Urothelium cell line (cell line): ENCODE measurements around the gene NAV2.

Experiments used
- DNase-seq: peaks from one replicate; pipeline ENCODE4 v3.0.0; 2011; ENCODE audit warnings: low spot score, mixed read lengths
- FAIRE-seq: peaks from 2 replicates; lab custom pipeline; 2011; peaks lifted over from hg19 to GRCh38; lab: Jason Lieb, UNC

NAV2 gene

DNA sequence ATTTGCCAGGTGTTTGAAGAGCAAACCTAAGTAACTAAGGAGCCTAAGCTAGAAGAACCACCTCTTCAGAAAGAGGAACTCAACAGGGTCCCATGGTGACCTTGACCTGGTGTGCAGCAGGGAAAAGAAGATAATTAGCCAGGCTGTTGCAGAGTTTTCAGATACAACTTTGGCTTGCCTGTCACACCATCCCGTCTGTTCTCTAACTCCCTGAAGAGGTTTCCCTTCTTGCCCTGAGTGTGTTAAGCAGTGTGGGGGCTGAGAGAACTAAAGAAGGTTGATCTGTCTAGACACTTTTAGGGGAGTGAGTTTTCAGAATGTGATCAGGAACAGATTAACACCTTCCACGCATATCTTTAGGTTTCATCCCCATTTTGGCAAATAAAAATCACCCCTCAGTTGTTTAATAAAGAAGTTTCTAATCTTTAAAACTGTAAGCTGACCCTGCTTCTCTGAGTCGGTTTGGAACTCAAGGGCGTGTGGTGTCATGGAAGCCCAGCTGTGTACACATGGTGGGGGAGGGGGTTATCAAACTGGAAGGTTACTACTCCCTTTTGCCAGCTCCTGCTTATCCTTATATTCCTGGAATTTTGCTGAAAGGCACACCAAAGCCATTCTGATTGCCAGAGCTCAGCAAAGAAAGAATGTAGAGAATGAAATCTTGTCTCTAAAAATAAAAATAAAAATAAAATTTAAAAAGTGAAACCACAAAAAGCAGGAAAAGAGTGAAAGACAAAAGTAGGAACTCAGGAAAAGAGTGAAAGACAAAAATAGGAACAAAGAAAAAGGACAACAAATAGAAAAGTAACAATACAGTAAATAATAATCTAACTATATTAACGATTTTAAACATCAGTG, 377.4 kb downstream of the NAV2 start:
- DNase-seq: no peak
- no peak for FAIRE-seq

DNA sequence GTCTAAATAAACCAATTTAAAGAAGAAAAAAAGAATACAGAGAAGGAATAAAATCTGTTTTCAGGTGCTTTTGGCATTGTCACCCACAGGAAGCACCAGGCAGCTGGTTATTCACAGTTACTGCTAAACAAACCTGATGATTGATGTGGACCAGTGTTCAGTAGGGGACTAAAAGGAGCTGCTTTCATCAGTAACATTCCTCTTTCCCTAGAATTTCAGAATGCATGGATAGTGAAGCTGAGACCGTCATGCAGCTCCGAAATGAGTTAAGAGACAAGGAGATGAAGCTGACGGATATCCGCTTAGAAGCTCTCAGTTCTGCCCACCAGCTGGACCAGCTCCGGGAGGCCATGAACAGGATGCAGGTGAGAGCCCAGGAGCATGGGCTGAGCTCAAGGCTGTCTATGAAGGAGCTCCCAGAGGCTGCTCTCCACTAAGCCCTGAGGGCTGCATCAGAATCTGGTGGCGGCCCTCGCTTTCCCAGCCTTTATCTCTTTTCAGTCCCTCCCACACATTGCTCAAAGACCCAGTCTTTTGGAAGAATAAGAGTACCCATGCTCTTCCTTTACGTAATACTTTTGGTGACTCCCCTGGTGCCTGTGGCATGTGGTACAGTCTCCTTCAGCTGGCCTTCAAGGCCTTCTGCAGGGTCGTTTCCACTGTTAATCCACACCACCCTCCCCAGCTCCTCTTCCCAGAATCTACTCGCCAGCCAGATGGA, 378.2 kb downstream of the NAV2 start:
- FAIRE-seq (no peak), DNase-seq (no peak)

DNA sequence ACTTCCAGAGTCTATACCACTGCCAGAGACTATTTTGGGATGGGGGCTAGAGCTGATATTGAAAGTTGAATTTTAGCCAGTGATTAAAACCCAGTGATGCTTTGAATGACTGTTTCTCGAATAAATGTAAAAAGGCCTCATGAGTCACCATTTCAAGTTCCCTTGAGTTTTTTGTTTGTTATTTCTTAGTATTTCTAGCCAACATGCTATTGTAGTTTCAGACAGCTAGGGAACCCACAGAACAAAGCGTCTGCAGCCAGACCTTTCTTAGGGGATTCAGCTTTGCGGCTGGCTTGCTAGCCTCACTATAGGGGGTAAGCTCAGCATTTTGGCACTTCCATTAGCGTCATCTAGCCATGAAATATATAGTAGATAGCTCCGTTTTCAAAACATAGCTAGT, 381.1 kb downstream of the NAV2 start:
- FAIRE-seq: no peak
- DNase-seq: no peak

DNA sequence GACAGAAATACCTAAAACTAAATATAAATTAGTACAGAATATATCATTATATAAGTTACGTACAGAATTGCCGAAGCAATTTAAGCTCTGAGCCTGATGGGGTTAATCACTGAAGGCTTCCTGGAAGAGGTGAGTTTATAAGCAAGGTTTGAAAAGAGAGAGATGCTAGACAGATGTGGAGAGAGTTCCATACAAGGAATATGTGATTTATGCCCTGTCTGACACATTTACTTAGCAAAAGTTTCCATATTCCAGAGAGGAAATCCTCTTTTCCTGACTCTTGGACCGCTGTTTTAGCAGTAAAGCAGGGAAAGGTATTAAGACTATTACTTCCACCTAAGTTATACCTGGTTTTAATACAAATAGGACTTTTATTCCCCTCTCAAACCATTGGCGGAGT, 382.6 kb downstream of the NAV2 start:
- FAIRE-seq (no peak), DNase-seq (no peak)

DNA sequence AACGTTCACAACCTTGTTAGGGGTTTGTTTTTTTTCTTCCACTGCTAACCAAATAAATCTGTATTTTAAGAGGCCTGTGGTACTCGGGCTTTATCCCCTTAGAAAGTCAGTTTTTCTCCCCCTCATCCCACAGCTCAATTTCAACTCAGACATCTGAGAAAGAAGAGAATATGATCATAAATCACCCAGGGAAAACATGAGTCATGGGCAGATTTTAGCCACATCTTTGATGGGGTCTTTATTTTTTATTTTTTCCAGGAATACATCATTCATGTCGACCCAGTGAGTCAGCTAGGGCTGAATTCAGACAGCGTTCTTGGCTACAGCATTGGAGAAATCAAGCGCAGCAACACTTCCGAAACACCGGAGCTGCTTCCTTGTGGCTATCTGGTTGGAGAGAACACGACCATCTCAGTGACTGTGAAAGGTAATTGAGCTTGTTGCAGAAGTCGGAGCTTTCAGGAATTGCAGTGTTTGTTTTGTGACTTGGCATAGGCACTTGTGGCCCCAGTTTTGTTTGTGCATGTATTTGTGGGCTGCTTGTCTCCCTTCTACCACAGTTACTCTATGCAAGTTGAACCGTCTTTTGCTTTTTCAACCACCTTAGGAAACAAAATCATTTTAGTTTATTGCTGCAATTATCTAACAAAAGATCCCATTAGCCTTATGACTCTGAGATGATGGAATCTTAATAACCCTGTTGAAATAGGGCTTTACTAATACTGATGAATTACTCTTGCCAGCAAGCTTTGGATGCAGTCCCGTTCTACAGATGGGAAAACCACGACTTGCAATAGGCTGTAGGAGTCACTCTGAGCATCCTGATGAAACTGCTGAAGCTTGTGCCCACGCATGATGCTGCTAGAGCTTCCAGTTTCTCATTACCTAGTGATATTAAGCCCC, 384.9 kb downstream of the NAV2 start:
- peak; percentile 17 for FAIRE-seq
- peak; percentile 70 for DNase-seq

DNA sequence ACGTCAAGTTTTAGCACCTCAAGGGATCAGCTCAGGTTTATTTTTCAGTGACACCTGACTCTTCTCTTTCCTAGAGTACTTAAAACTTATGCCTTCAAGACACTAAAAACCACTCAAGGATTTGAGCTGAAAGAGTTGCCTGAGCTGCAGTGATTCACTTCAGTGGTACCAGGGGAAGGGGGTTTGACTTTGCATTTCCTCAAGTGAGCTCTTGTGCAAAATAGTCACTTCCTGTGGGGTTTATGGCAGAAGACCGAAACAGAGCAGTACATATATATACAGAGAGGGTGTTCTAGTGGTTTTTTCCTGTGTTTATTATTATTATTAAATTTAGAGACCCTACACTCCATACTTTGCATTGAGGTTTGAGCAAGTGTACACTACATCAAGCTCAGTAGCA, 386.9 kb downstream of the NAV2 start:
- no peak for FAIRE-seq
- no peak for DNase-seq

DNA sequence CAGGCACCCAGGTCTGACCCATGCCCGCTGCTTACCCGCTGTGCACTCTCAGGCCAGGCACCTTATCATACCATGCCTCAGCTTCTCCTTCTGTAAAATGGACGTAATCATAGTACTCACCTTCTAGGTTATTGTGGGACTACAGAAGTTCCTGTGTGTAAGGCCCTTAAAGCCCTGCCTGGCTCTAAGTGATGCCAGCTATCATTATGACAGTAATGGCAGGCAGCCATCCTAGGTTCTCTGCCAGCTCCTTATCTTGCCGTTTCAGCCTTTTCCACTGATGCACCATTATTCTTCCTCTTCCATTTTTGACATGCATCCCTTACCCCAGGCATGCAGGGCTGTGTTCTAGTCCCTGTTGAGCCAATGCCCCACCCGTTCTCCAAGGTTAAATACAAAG, 389.8 kb downstream of the NAV2 start:
- DNase-seq (no peak), FAIRE-seq (no peak)

DNA sequence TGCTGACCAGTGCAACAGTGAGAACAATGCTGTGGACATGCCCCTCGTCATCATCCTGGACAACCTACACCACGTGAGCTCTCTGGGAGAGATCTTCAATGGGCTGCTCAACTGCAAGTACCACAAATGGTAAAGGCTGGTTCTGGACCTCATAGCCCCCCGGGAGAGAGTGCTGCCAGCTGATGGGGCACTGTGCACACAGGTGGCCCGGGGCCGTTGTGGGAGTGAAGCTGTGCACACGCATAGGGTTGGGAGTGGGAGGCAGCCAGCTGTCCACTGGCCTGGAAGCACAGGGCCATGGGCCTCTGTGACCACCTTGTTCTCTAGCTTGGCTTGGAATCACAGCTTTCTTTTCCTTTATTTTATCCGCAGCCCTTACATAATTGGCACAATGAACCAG, 390.6 kb downstream of the NAV2 start:
- DNase-seq (no peak), FAIRE-seq (no peak)

DNA sequence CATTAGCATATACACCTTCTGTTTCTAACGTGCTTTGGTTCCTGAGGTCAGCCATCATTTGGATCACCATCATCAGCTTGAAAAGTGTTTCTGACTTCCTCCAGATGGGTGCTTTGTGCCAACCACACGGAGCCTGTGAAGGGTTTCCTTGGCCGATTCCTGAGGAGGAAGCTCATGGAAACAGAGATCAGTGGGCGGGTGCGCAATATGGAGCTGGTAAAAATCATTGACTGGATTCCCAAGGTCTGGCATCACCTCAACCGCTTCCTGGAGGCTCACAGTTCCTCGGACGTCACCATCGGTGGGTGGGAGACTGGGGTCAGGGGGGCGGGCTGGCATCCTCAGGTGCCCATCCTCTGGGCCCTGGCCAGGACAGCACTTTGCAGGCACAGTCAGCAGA, 392.8 kb downstream of the NAV2 start:
- DNase-seq (no peak), FAIRE-seq (no peak)

DNA sequence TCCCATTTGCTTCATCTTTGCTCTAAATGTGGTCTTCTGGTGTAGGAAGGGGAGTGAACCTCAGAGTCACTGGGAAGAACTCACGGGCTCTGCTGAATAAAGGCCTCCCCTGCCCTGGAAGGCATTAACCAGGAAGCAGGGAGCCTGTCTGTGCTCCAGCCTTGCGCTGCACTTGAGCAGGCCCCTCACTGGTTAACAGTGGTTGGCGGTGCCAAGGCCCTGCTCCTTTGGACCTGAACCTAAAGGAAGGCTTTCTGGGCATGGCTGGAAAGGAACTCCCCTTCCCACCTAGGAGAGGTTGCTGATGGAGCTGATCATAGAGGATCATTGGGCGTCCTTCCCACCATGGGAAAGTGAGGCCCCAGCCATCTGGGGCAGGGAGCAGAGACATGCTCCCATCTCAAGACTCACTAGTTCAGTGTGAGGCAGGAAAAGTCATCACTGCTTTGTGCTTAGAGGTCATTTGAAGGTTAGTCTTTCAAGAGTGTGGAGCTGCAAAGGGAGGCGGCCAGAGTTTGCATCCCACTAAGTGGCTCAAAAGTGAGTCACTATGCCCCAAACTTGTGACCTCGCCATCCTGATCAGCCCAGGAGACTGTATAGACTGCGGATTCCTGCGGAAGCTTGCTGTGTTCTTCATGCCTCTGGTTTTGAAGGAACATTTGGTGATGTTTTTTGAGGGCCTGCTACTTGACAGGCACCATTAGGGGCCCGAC, 397.3 kb downstream of the NAV2 start:
- DNase-seq: no peak
- no peak for FAIRE-seq

DNA sequence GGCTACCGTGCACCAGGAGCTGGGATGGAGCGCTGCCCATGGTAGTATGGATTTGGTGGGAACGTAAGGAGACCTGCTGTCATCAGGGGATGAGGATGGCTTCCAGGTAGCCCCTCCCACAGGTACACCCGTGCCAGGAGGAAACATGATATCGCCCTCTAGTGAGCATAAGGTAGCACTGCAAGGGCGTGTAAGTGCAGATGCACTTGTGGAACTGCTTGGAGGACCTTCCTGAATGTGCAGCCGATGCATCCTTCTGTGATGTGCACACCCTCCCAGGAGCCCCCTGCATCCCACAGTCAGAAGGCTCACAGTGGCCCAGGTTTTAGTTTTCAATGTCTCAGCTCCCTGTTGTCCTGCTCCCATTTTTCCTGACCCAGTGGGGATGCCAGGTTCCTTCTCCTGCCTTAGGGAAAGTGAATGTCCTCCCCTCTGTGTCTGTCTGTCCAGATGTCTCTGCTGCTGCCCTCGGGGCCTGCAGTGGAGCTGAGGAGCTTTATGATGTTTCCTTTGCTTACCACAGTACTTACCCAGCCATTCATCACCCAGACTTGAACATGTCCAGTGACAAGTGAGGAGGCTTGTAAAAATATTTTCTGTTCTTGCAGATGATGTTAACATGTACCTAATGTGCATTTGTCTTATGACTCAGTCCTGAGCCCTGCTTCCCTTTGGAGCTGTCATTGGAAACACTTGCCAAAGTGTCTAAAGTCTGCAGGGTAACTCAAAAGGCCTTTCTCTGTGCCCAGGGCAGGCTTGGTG, 398.5 kb downstream of the NAV2 start:
- peak; percentile 77 for DNase-seq

DNA sequence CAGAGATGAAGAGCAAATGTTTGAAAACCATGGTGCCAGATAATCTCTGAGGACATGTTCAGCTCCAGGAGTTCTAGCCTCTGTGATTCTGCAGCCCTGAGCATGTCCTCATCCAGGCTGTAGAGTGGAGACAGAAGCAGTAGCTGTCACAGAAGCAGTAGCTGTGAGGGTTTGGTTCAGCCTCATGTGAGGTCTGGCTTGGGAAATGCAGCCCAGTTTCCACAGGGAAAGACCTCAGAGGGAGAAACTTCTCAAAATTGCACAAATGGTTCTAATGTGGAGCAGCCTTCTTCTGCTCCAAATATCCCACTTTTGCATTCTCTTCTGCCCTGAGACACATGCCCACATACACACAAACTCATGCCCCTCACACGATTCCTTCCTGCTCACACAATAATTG, 399.2 kb downstream of the NAV2 start:
- no peak for FAIRE-seq

More for the DNA sequence above, 398.5 kb downstream of the NAV2 start:
- FAIRE-seq: no peak

DNA sequence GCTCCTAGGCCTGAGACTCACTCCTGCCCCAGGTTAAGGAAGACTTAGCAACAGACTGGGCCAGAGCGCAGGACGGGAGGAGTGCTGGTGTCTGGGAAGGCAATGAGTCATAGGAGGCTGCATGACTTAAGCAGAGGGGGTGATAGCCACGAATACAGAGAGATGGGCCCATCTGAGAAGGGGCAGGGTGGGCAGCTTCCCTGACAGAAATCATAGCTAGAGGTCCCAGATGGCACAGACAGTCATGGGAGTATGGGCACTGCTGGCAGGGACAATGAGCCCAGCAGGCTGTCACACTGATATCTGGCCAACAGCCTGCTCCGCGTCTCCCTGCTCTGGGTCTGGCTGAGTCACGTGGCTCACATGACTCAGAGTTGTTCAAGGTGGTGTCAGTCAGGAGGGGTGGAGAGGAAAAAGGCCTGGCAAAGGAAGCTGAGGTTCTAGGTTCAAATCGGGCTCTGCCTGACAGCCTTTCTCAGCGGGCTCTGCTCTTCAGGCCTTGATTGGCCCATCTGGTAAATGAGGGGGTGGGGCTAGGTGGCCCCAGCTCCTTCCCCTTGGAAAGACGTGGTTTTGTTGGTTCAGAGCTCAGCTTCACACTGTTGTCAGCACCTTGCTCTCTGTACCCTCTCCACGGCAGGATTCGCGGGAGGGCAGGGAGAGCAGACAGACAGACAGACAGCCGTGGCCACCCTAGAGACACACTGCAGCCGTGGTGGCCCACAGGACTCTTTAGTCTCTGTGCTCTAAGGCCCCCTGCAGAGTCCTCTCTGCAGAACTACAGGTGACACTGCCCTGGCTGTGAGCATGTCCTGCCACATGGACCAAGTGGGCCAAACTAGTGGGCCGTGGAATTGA, 399.9 kb downstream of the NAV2 start:
- peak; percentile 82 for FAIRE-seq
- peak; percentile 92 for DNase-seq

More for the DNA sequence above, 399.2 kb downstream of the NAV2 start:
- DNase-seq: no peak

DNA sequence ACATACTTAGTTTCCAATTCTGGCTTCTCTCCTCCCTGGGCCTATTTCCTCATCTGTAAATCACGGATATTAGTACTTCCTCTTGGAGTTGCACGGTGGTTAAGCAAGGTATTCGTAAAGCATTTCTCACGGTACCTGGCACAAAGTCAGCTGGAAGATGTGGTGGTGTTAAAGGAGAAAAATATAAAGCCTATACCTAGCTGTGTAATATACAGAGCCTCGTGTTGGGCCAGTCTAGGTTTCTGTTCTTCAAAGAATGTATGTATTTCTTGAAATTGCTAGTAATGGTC, 400.5 kb downstream of the NAV2 start:
- FAIRE-seq (no peak), DNase-seq (no peak)

DNA sequence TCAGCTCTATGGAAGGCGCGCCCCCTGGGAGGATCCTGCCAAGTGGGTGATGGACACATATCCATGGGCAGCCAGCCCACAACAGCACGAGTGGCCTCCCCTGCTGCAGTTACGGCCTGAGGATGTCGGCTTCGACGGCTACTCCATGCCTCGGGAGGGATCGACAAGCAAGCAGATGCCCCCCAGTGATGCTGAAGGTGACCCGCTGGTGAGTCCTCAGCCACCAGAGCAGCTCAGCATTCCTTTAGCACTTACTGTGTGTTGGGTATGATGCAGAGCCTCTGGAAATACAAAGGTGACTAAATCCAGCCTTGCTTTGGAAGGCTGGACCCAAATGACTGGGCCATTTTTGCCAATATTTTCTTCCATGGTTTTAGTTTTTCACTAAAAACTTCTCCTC, 402.0 kb downstream of the NAV2 start:
- DNase-seq: no peak

DNA sequence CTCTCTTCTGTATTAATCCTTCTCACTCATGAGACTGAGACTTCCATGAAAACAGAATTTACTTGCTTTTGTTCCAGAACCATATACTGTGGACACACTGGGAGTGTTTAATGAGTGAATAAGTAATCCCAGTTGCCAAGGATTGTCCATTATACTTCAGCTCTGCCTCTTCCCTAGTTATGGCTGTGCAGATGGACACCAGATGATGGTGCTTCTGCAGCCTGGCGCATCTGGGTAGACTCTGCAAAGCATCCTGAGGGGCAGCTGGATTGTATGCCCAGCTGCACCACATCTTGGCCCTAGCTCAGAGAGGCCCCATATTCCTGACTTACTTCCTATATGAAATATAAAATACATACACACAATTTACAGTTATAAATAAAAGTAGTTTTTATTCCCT, 404.2 kb downstream of the NAV2 start:
- no peak for FAIRE-seq
- no peak for DNase-seq

More for the DNA sequence above, 402.0 kb downstream of the NAV2 start:
- FAIRE-seq: no peak

DNA sequence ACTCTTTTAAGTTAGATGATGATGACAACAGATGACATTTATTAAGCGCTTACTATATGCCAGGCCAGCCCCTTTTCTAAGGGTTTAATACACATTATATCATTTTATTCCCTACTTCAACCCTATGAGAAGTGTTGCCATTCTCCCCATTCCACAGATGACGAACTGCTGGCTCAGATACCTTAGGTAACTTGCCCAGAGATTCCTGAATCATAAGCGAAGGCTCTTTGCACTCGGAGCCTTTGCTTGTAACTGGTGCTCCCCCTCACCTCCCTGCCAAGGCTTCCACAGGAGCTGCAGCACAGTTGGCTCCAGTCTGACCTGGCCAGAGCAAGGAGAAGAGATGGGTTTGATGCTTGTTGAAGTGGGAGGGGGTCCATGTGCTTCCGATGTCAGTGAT, 404.7 kb downstream of the NAV2 start:
- DNase-seq (no peak), FAIRE-seq (no peak)

DNA sequence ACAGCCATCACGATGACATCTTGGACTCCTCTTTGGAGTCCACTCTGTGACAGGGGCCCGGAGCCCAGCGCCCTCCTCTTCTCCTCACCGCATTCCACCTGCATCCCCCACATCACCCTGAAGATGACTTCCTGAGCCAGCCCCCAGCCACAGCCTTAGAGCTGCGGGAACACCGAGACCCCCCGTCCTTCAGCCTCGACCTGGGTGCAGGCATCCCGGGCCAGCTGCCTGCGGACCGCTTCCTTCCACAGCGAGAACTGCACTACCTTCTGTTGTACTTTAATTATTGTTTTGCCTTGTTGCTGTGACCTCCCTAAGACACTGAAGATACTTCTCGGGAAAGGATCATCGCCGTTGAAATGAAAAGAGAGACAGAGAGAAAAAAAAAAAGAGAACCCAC, 405.6 kb downstream of the NAV2 start:
- no peak for FAIRE-seq
- DNase-seq: no peak

DNA sequence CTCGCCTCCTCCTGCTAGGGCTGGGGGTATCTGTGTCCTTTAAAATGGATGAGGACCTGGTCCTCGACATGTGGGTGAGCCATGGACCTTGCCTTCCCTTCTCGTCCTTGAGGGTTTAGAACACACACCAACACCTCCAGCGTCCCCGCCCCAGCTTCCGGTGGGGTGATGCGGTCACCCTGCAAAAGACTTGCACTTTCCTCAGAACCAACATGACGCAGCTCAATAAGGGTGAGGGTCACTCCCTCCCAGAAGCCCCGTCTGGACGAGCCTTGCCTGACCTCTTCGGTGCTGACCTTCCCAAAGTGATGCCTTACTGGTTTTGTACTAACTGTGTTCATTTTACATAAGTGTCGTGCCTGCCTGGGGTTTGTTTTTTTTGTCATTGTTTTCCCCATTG, 406.7 kb downstream of the NAV2 start:
- no peak for FAIRE-seq
- DNase-seq: no peak
